HG02973 (cell line): ENCODE results near the gene TNFAIP8L1.

Experiments used
- ATAC-seq: cut with Tn5 transposase; IDR thresholded peaks from one replicate; pipeline ENCODE4 v1.9.1; 2021; ENCODE audit warnings: moderate library complexity; ENCODE audit not compliant: unreplicated experiment

Gene TNFAIP8L1

DNA sequence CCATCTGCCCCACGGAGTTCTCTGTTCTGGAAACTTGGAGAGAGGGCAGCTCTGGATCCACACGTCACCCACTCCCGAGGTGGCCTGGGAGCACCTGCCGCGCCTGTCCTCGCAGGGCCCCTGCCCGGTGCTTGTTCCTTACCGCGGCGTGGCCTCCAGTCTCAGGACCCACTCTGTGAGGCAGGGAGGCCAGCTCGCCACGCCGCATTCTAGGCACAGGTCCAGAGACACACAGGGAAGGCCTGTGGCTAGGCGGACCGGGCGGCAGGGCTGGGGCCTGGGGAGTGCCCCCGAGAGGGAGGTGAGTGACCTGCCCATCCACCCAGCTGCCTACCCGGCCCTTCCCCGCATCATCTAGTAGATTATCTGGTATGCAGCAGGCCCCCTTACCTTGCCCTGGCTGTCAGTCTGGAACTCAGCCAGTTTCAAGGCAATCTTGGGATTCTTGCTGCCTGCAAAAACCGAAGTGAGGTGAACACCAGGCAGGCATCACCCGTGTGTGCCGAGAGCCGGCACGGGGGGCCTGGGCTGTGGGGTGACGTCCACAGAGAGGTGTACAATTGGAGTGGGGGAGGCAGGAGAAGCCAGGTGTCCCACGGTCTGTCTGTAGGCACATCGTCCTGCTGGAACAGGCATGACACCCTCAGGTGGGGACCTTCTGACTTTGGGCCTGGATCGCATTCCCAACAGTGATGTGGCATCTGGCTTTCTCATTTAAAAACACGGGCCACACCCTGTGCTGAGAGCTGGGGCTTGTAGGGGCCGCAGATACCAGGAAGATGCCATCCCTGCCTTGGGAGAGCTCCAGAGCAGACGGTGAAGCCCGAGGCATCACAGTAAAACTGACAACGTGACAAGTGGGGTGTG, 60.7 kb downstream of the TNFAIP8L1 start:
- no peak for ATAC-seq

DNA sequence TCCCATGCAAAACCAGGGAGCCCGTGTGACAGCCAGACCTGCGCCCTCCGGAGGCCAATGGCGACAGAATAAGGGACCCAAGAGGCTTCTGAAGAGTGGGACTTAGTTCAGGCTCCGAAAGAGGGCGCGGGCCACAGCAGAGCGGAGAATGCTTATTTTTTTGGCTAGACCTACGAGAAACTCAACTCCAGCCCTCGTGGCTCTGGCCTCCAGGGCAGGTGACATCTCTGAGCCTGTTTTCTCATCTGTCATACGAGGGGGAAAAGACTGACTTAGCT, 61.3 kb downstream of the TNFAIP8L1 start:
- ATAC-seq = no peak

GRCh38 chr19:4701557-4701956, 62.2 kb downstream of the TNFAIP8L1 start:
- ATAC-seq = no peak

GRCh38 chr19:4702764-4703163, 63.4 kb downstream of the TNFAIP8L1 start:
- ATAC-seq = no peak

- no peak for ATAC-seq
Measured at GRCh38 chr19:4703671-4704316, 64.5 kb downstream of the TNFAIP8L1 start.

- no peak for ATAC-seq
Measured at GRCh38 chr19:4704317-4704673, 65.0 kb downstream of the TNFAIP8L1 start.
